ENCODE data around the gene PNISR. TPM values are rescaled to one million over a fixed set of nuclear protein-coding genes. Genes with fewer than 3 reads are reported as not detected.

Gene PNISR
- total and polyA plus RNA-seq, 7 donors, result 16.2 to 51.1 (median 32.1) TPM

- no peaks in the 10 kb centered on the region for H3K27me3 ChIP-seq (ENCODE audit: insufficient read depth in 3 of 3, low read length in 2 of 3)
- no peak overlapping the region for H3K27ac ChIP-seq
- H3K36me3 ChIP-seq (ENCODE audit: insufficient read depth in 1 of 2, low read depth in 1 of 2), result peaks cover 0 to 4% of the 10 kb centered on the region in 2 donors
- no peak overlapping the region for H3K4me3 ChIP-seq
- H3K4me1 ChIP-seq, result no peaks in the 10 kb centered on the region
- WGBS, 3 donors, result 93 to 95% (median 93%) methylated on average over 3 of the region's 3 CpGs
- ATAC-seq (no peak), DNase-seq (no peak)
- intact Hi-C loops (cut with DNase I), result no loop called here
- TF ChIP-seq CTCF (IDR thresholded peaks at IDR 0.05), result no peak
- no peaks in the 10 kb centered on the region for H3K9me3 ChIP-seq
Measured at GRCh38 chr6:99384507-99384906, 40.6 kb downstream of the PNISR start.

GRCh38 chr6:99378636-99379035, 46.5 kb downstream of the PNISR start:
- H3K4me1 ChIP-seq, result no peaks in the 10 kb centered on the region
- peaks cover 0 to 8% of the 10 kb centered on the region in 2 donors for H3K36me3 ChIP-seq (ENCODE audit: insufficient read depth in 1 of 2, low read depth in 1 of 2)
- DNase-seq (no peak), ATAC-seq (no peak)
- H3K4me3 ChIP-seq, result no peak overlapping the region
- TF ChIP-seq CTCF (IDR thresholded peaks at IDR 0.05), result no peak
- intact Hi-C loops (cut with DNase I), result no loop called here
- no peaks in the 10 kb centered on the region for H3K9me3 ChIP-seq
- H3K27ac ChIP-seq, result no peak overlapping the region
- H3K27me3 ChIP-seq (ENCODE audit: insufficient read depth in 3 of 3, low read length in 2 of 3), result no peaks in the 10 kb centered on the region

GRCh38 chr6:99369533-99369932, 55.6 kb downstream of the PNISR start:
- intact Hi-C loops (cut with DNase I), result no loop called here
- DNase-seq, result no peak
- Histone ChIP-seq H3K4me1 (no peaks in the 10 kb centered on the region), H3K36me3 (ENCODE audit: insufficient read depth in 1 of 2, low read depth in 1 of 2) (peaks cover 0 to 26% of the 10 kb centered on the region in 2 donors), H3K9me3 (no peaks in the 10 kb centered on the region), H3K27ac (no peak overlapping the region), H3K27me3 (ENCODE audit: insufficient read depth in 3 of 3, low read length in 2 of 3) (no peaks in the 10 kb centered on the region), H3K4me3 (no peak overlapping the region)
- no peak for ATAC-seq
- no peak for TF ChIP-seq CTCF (IDR thresholded peaks at IDR 0.05)

GRCh38 chr6:99366852-99367251, 58.3 kb downstream of the PNISR start:
- H3K9me3 ChIP-seq, result no peaks in the 10 kb centered on the region
- no peak overlapping the region for H3K4me3 ChIP-seq
- 87 to 90% (median 88%) methylated on average over 2 of the region's 2 CpGs for WGBS, 3 donors
- no peak overlapping the region for H3K27ac ChIP-seq
- no peak for TF ChIP-seq CTCF (IDR thresholded peaks at IDR 0.05)
- intact Hi-C loops (cut with DNase I), result no loop called here
- DNase-seq, result no peak
- H3K27me3 ChIP-seq (ENCODE audit: insufficient read depth in 3 of 3, low read length in 2 of 3), result no peaks in the 10 kb centered on the region
- ATAC-seq, result no peak
- H3K4me1 ChIP-seq, result no peaks in the 10 kb centered on the region
- H3K36me3 ChIP-seq (ENCODE audit: insufficient read depth in 1 of 2, low read depth in 1 of 2), result peaks cover 0 to 20% of the 10 kb centered on the region in 2 donors

- intact Hi-C loops (cut with DNase I), result no loop called here
- Histone ChIP-seq H3K4me3 (no peak overlapping the region), H3K9me3 (no peaks in the 10 kb centered on the region), H3K27ac (no peak overlapping the region), H3K4me1 (no peaks in the 10 kb centered on the region), H3K27me3 (ENCODE audit: insufficient read depth in 3 of 3, low read length in 2 of 3) (no peaks in the 10 kb centered on the region), H3K36me3 (ENCODE audit: insufficient read depth in 1 of 2, low read depth in 1 of 2) (peaks cover 0 to 5% of the 10 kb centered on the region in 2 donors)
- WGBS, 3 donors, result 82 to 93% (median 84%) methylated on average over 5 of the region's 5 CpGs
- no peak for ATAC-seq
- no peak for TF ChIP-seq CTCF (IDR thresholded peaks at IDR 0.05)
- no peak for DNase-seq
Measured at GRCh38 chr6:99364026-99364425, 61.1 kb downstream of the PNISR start.
